ENCODE results near the gene CENPP.

The CENPP gene

DNA sequence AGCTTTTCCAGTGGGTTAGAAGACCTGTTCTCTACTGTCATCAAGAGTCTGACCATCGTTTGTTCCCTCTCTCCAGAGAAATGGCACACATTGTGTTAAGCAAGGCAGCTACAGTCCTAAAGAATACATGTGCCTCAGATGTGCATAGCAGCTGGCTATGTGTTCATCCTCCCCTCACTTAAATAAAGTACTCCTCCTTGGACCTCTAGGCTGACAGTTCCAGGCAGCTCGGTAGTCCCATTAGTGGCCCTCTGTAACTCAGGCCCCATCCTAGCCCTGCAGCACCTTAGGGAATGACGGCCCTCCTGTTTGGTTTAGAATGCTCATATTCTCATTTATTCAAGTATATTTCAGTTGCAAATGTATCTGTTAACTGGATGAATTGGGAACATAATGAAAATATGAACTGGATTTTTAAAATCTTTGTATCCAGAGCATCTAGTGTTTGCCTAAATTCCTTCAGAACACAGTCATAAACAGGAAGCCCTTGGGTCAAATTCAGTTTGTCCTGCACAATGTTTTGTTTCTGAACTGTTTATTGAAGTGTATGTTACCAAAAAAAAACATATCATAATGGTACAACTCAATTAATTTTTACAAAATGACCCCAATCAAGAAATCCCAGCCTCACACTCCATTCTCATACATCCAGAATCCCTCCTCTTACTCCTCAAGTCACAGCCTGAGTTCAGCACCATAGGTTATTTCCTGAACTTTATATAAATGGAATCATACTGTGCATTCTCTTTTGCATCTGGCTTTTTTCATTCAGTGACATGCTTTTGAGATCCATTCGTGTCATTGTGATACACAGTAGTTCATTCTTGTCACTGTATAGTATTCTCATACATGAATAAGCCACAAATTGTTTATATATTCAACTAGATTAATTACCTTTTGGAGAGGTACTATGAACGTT lies 158.1 kb downstream of the CENPP start:
- DNase-seq: no peak

DNA sequence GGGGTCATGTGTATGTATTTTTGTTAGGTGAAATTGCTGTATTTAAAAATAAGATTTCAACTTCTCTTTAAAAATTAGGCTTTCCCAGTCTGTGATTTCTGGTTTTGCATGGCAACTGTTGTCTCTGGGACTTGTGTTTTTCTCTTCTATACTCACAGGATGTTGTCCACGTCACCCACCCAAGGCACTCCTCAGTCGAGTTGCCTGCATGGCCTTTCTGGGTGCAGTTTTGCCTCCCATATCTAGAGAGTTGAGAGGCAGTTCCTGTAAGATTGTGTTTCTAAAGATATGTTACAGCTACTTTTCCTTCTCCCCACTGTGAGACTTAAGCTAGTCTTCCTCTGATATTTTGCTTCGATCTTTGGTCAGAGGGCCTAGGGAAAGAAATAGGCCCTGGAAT lies 158.8 kb downstream of the CENPP start:
- no peak for DNase-seq

- DNase-seq: no peak
These were observed 160.6 kb downstream of the CENPP start for GRCh38 chr9:92486371-92486770.

GRCh38 chr9:92488681-92489550 lies 163.2 kb downstream of the CENPP start:
- no peak for DNase-seq

DNA sequence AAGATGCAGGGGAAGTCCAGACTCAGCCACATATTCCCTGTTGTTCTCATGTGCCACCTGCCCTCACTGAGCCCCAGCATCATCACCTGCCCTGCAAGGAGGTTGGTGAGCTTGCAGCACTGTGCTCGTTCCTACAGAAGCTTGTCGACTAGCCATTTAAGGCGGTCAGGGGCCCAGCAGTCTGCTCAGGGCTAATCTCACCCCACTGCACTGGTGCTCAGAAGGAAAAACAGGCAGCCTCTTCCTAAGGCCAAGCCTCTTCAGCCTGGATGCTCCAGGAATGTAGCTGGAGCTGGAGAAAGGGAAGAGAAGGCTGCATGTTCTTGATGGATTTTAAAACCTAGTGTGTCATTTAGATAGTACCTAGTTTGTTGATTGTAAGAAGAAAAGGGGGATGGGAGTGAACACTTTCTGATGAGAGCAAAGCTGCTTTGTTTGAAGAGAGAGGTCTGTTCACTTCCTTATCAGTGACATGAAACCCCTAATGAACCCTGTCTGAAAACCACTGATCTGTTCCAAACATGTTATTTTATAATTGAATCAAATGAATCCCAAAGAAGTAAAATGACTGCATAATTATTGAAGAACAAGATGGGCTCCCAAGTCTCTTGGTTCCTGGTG lies 167.1 kb downstream of the CENPP start:
- no peak for DNase-seq

GRCh38 chr9:92493749-92494387 lies 168.1 kb downstream of the CENPP start:
- DNase-seq: no peak

DNA sequence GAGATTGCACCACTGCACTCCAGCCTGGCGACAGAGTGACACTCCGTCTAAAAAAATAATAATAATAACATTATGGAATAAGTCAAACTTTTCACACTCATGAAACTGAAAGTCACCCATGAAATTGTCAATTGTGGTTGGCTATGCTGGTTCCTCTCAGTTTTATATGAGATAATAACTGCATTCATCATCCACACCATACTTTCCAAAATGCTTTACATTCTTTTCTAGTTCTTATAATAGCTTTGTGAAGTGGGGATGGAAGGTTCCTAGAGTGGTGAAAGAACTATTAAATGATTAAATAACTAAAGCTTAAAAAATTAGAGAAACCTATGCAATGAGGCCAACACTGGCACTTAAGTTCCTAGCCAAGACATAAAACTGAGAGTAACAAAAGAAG lies 169.1 kb downstream of the CENPP start:
- DNase-seq: no peak

DNA sequence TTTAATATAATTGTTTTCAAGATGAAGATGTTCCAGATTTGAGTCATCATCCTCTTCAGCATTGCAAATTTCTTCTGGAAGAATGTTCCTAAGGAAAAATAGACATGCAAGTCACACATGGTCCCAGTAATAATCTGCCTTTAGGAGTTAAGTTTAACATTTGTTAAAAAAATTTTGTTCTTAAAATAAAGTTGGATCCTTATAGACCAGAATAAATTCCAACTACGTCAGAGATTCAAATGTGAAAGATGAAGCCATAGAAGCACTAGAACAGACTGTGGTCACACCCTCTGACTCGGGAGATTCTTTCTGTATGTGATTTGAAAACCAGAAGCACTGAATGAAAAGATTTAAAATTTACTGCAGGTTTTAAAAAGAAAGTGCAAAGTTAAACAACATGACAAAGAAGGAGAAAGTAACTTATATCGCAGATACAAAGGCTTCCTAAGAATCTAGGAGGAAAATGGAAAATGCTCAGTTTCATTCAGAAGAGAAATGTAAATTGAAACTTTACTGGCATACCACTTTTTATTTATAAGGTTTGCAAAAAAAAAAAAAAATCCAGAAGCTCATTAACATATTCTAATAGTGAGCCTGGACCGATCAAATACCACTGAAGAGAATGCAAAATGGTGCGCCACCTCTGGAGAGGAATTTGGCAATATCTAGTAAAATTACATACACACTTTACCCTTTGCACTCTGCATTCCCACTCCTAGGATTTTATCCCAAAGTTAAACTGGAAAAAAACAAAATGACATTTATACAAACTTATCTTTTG lies 170.8 kb downstream of the CENPP start:
- no peak for DNase-seq

GRCh38 chr9:92499701-92500100 lies 173.9 kb downstream of the CENPP start:
- no peak for DNase-seq

DNA sequence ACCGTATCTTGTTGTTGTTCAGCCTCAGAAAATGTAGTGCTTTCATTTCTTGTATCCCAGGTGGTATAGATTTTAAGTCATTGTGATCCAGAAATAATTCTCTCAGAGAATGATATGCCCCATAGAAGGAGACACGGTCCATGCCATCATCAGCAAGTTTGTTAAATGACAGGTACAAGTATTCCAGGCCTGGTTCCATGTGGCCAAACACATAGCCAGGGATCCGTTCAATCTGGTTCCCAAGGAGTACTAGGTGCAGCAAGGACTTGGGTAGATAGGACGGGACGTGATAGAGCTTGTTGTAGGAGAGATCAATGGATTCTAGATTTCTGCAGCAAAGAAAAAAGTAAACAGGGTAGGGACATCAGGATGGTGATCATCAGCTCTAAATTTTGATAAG lies 175.0 kb downstream of the CENPP start:
- DNase-seq: no peak

- no peak for DNase-seq
These were observed 176.1 kb downstream of the CENPP start for GRCh38 chr9:92501671-92502393.

GRCh38 chr9:92503156-92503555 lies 177.4 kb downstream of the CENPP start:
- DNase-seq: no peak

DNA sequence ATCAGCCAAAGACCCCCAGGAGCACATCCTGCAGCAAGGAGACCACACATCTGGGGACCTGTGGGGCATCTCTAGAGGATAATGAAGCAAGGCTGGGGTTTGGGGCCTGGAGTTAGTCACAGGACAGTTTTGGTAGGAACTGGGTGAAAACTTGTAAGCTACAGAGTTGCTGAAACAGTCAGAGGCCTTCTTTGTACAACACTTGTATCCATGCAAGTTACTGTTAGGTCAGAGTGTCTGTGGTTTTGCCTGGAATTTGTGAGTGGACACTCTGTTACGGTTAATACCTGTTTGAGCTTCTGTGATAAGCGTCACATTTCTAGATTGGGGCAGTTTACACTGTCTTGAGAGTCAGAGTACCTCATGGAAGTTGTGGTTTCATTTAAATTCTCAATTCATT lies 179.1 kb downstream of the CENPP start:
- no peak for DNase-seq

DNA sequence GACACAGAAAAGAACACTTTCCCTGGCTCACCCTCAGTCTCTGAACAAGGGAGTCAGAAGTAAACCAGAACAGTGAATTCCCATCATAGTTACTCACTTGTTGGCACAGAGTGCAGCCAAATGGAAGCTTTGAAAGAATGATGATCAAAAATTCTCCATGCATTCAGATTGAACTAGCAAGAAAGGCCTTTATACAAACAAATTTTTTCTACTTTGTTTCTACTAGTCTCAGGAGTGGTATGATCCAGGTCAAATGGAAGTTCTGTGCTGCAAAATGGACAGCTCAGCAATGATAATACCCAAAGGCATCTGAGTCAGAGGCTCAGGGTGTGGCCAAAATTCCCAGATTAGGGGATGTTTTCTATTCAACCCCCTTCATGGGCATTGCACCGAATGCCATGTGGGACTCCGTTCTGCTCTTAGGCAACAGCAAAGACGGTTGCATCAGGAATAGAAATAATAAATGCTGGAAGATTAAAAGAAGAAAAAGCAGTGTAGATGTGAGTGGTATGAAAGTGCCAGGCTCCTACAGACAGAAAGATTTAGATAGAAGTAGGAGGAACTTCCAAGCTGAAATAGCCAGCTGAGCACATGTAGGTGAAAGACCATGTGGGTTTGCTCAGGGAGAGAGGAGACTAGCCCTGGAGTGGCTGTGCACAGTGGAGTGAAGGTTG lies 180.6 kb downstream of the CENPP start:
- no peak for DNase-seq

DNA sequence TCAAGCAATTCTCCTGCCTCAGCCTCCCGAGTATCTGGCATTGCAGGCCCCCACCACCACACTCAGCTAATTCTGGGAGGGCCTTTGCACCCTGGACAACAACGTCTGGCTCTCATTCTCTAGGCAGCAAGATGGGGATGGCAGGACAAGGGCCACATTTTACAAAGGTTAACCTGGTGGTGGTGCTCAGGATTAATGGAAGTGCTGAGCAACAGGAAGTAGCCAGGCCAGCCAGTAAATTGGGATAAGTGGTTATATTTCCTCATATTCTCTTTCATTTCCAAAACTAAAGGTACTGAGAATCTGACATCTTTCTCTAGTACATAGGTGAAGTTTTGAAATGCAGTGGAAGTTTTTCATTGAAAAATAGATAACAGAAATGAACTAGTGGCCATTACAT lies 181.3 kb downstream of the CENPP start:
- DNase-seq: no peak

DNA sequence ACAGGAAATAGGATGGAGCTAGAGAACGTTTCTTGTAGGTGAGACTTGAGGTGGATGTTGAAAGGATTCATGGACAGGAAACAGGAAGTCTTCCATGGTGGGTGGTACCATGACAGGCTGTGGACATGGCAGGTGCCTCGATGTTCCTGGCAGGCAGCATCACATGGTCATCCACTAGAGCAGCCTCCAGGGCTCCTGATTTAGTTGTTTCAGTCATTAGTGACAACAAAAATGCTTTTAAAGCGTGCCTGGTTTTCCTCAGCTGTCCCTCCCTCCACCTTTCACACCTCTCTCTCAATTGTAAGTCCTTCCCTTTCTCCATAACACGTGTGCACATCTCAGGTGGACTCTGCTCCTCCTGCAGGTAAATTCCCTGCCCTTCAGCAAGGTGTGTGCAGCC lies 181.7 kb downstream of the CENPP start:
- no peak for DNase-seq

DNA sequence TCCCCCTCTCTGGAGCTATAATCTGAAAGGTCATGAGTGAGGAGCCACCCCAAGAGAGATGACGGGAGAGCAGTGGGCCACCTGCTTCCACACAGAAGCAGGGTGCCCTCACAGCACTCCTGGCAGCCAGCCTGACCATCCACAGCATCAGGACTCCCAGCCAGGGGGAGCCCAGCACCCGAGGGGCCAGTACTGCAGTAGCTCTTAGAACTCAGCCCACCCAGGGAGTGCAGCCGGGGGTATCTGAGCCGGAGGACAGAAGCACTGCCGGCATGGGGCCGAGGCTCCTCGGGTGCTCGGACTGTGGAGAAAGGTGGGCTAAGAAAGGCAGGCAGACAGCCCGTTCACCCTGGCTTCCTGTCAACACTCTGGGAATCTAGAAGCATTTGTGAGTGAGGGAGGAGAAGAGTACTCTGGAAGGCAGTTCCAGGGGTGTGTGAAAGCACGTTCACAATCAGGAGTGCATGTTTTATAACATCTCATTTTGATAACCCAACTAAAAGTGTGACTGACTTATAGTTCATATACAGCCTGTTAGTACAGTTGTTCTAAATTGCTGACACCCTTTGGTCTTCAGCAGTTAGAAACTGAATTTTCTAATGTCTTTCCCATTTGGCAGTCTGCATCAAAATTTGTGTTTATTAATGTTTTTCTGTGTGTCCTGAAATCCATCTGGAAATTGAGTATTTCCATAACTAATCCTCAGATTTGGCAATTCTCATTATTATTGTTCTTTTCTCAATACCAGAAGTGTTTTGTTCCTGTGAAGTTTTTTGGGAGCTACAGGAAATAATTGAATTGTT lies 182.5 kb downstream of the CENPP start:
- no peak for DNase-seq

DNA sequence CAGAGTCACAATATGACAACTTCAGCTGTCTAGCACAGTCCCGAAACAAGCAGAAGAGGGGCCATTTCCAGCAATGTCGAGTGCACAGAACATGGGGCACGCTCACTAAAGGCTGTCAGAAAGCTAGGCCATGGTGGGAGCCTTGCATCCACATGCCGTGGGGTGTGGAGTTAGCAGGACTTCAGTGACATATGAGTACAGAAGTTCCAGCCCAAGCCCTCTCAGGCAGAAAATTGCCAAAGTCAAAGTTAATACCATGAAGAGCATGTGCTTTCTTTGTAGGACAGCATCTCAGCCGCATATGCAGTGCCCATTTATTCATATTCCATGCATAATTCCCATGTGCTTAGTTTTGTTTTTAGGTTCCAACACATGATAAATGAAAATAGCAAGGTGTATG lies 183.3 kb downstream of the CENPP start:
- no peak for DNase-seq

- no peak for DNase-seq
These were observed 185.0 kb downstream of the CENPP start for GRCh38 chr9:92510747-92511146.

- no peak for DNase-seq
These were observed 186.9 kb downstream of the CENPP start for GRCh38 chr9:92512622-92513021.
